ENCODE data around the gene RHO.

DNA sequence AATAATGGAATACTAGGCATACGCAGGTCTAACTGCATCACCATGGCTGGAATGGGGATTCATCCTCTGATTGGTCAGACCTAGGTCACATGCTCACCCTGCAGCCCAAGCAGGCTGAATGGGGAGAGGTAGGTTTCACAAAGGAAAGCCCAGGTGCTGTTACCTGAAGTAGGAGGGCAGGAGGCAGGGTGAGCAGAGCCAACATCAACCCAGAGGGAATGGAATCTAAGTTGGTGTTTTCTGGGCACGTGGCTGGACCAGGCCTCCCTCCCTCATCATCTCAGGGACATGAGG is 7.9 kb downstream of the RHO start:
- TF ChIP-seq, protein P1, sequence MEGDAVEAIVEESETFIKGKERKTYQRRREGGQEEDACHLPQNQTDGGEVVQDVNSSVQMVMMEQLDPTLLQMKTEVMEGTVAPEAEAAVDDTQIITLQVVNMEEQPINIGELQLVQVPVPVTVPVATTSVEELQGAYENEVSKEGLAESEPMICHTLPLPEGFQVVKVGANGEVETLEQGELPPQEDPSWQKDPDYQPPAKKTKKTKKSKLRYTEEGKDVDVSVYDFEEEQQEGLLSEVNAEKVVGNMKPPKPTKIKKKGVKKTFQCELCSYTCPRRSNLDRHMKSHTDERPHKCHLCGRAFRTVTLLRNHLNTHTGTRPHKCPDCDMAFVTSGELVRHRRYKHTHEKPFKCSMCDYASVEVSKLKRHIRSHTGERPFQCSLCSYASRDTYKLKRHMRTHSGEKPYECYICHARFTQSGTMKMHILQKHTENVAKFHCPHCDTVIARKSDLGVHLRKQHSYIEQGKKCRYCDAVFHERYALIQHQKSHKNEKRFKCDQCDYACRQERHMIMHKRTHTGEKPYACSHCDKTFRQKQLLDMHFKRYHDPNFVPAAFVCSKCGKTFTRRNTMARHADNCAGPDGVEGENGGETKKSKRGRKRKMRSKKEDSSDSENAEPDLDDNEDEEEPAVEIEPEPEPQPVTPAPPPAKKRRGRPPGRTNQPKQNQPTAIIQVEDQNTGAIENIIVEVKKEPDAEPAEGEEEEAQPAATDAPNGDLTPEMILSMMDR (conservative IDR thresholded peaks at IDR 0.05; ENCODE audit: low read length), result no peak
- TF ChIP-seq EZH2phosphoT487 (IDR thresholded peaks at IDR 0.05; ENCODE audit: borderline replicate concordance), result no peak
